ENCODE results near the gene SPECC1.

GRCh38 chr17:20095336-20096080 is 86.3 kb downstream of the SPECC1 start:
- TF ChIP-seq, protein P1, sequence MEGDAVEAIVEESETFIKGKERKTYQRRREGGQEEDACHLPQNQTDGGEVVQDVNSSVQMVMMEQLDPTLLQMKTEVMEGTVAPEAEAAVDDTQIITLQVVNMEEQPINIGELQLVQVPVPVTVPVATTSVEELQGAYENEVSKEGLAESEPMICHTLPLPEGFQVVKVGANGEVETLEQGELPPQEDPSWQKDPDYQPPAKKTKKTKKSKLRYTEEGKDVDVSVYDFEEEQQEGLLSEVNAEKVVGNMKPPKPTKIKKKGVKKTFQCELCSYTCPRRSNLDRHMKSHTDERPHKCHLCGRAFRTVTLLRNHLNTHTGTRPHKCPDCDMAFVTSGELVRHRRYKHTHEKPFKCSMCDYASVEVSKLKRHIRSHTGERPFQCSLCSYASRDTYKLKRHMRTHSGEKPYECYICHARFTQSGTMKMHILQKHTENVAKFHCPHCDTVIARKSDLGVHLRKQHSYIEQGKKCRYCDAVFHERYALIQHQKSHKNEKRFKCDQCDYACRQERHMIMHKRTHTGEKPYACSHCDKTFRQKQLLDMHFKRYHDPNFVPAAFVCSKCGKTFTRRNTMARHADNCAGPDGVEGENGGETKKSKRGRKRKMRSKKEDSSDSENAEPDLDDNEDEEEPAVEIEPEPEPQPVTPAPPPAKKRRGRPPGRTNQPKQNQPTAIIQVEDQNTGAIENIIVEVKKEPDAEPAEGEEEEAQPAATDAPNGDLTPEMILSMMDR (IDR thresholded peaks at IDR 0.05): peak in 1 of 4 experiments; percentile 14
- peak in 2 of 4 donors; percentile 25 to 32 for TF ChIP-seq POLR2AphosphoS5 (IDR thresholded peaks at IDR 0.05)
- TF ChIP-seq POLR2A (IDR thresholded peaks at IDR 0.05): no peak

Measured in sigmoid colon (tissue), 4 donors.